ENCODE data around the gene UCHL5.

The UCHL5 gene

GRCh38 chr1:193102662-193103061 lies 43.5 kb upstream of the UCHL5 start:
- Histone ChIP-seq H3K27ac (no peak overlapping the region), H3K4me3 (no peak overlapping the region)
- no peak for TF ChIP-seq CTCF (IDR thresholded peaks at IDR 0.05)
- DNase-seq (ENCODE audit: low spot score) = no peak

- no peak overlapping the region for H3K27ac ChIP-seq
- TF ChIP-seq CTCF (IDR thresholded peaks at IDR 0.05) = no peak
- no peak overlapping the region for H3K4me3 ChIP-seq
- DNase-seq (ENCODE audit: low spot score) = no peak
Measured at GRCh38 chr1:193094112-193094511, 35.0 kb upstream of the UCHL5 start.

GRCh38 chr1:193090865-193091264 lies 31.7 kb upstream of the UCHL5 start:
- no peak for TF ChIP-seq CTCF (IDR thresholded peaks at IDR 0.05)
- DNase-seq (ENCODE audit: low spot score) = no peak
- H3K4me3 ChIP-seq = no peak overlapping the region

GRCh38 chr1:193087893-193088292 lies 28.7 kb upstream of the UCHL5 start:
- DNase-seq (ENCODE audit: low spot score) = no peak
- no peak overlapping the region for H3K27ac ChIP-seq
- no peak for TF ChIP-seq CTCF (IDR thresholded peaks at IDR 0.05)
- no peak overlapping the region for H3K4me3 ChIP-seq

More at GRCh38 chr1:193090865-193091264, 31.7 kb upstream of the UCHL5 start:
- H3K27ac ChIP-seq = no peak overlapping the region

- DNase-seq (ENCODE audit: low spot score) = no peak
- Histone ChIP-seq H3K27ac (no peak overlapping the region), H3K4me3 (no peak overlapping the region)
- TF ChIP-seq CTCF (IDR thresholded peaks at IDR 0.05) = no peak
Measured at GRCh38 chr1:193086342-193086741, 27.2 kb upstream of the UCHL5 start.

GRCh38 chr1:193085263-193085662 lies 26.1 kb upstream of the UCHL5 start:
- no peak overlapping the region for H3K4me3 ChIP-seq
- no peak for TF ChIP-seq CTCF (IDR thresholded peaks at IDR 0.05)
- H3K27ac ChIP-seq = no peak overlapping the region
- no peak for DNase-seq (ENCODE audit: low spot score)

GRCh38 chr1:193083365-193084088 lies 24.4 kb upstream of the UCHL5 start:
- Histone ChIP-seq H3K27ac (no peak overlapping the region), H3K4me3 (no peak overlapping the region)
- no peak for DNase-seq (ENCODE audit: low spot score)
- no peak for TF ChIP-seq CTCF (IDR thresholded peaks at IDR 0.05)
